ENCODE measurements around the gene CDH23. TPM values are rescaled to one million over a fixed set of nuclear protein-coding genes. Genes with fewer than 3 reads are reported as not detected.
A peak's percentile ranks its signal among the peaks of the same experiment; 100 is the strongest.

CDH23 gene
- polyA plus RNA-seq, 1 donor, result 4.2 TPM

GRCh38 chr10:71747039-71747531, 350.4 kb downstream of the CDH23 start:
- DNase-seq, result no peak

GRCh38 chr10:71747551-71748523, 351.1 kb downstream of the CDH23 start:
- DNase-seq, result no peak

GRCh38 chr10:71748671-71749191, 352.0 kb downstream of the CDH23 start:
- DNase-seq, result peak; percentile 62

- no peak for DNase-seq
These were observed 352.7 kb downstream of the CDH23 start for GRCh38 chr10:71749396-71749795.

- no peak for DNase-seq
These were observed 353.6 kb downstream of the CDH23 start for GRCh38 chr10:71750124-71750841.

- no peak for DNase-seq
These were observed 354.3 kb downstream of the CDH23 start for GRCh38 chr10:71750986-71751385.

- DNase-seq, result no peak
These were observed 354.9 kb downstream of the CDH23 start for GRCh38 chr10:71751515-71752224.

- no peak for DNase-seq
These were observed 355.8 kb downstream of the CDH23 start for GRCh38 chr10:71752391-71753090.

GRCh38 chr10:71753091-71753959, 356.6 kb downstream of the CDH23 start:
- no peak for DNase-seq

GRCh38 chr10:71753960-71754505, 357.3 kb downstream of the CDH23 start:
- DNase-seq, result no peak

- DNase-seq, result no peak
These were observed 357.8 kb downstream of the CDH23 start for GRCh38 chr10:71754562-71754961.

- no peak for DNase-seq
These were observed 358.6 kb downstream of the CDH23 start for GRCh38 chr10:71755179-71755879.

- DNase-seq, result no peak
These were observed 359.8 kb downstream of the CDH23 start for GRCh38 chr10:71756311-71757191.

- DNase-seq, result no peak
These were observed 360.7 kb downstream of the CDH23 start for GRCh38 chr10:71757399-71757922.

GRCh38 chr10:71761105-71761511, 364.4 kb downstream of the CDH23 start:
- no peak for DNase-seq

GRCh38 chr10:71761541-71762113, 364.9 kb downstream of the CDH23 start:
- DNase-seq, result no peak

GRCh38 chr10:71762324-71762723, 365.6 kb downstream of the CDH23 start:
- DNase-seq, result no peak

All from hindlimb muscle (tissue), 1 donor.